NCI-H524 treated with DMSO at 0.1 percent for 48 hours (cell line): ENCODE data around the gene LRRC75B.
"Not testable (repeated sequence)": the region's sequence is repeated elsewhere in the genome, so short reads cannot be mapped to it uniquely, and the experiment has no call there.

Experiments used
- DNase-seq: peaks from one replicate; lab custom pipeline; 2025; lab: John Stamatoyannopoulos, UW

The LRRC75B gene

DNA sequence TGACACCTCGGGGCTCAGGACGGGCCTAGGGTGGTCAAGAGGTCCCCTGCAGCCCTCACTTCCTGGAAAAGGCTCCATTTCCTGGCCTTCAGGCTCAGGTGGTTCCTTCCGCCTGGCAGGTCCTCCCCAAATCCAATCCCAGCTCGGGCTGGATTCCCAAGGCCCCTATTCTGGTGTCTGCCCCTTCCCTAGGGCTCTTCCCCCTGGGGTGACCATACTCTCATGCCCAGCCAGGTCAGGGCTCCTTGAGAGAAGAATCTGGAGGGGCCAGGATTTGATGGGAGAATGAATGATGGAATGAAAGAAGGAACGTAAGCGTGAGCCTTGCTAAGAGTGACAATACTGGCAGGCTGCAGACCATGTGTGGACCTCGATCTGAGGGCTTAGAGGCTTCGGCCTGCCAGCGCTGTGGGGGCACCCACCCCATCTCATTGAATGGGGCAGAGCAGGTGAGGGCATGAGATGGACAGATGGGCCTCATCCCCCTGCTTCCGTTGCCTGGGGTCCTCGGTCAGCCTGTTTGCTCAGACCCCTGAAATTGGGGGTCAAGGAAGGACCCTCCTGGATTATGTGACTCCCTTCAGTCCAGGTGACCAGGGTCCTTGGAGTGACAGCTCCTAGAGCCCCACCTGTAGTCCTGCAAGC, 9.4 kb upstream of the LRRC75B start:
- DNase-seq = not testable (repeated sequence)

DNA sequence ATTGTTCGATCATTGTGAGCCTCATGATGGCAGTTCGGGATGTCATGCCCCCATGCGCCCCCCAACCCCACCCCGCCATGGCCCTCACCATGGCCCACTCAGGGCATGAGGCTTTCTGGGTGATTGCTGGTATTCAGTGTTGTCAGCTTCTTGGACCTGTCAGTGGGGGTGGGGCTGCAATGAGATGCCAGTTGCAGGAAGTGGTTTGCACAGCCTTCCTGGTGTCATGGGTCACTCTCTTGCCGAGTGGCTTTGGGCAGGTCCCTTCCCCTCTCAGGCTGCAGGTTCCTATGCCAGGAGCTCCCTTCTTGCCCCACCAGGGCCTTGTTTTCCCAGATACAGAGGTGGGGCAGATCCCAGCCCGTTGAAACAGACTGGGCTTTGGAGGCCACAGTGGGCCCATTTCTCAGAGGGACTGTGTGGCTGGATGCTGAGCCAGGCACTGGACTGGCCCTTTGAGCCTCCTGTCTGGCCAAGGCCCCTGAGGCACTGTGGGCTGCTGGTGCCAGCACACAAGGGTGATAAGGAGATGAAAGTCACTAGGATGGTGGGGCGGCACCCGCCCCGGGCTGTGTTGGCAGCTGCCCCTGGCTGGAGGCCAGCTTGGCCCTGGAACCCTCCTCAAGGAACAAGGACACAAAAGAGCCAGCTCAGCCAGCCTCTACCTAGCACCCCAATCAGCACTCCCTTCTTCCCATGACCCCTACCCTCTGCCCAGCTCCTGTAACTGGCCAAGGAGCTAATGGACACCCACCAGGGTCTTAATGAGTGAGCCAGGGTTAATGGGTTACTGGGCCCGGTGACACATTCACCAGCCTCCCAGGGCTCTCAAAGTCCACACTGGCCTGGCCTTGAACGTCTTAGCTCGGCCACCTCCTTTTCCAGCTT, 8.6 kb upstream of the LRRC75B start:
- no peak for DNase-seq

DNA sequence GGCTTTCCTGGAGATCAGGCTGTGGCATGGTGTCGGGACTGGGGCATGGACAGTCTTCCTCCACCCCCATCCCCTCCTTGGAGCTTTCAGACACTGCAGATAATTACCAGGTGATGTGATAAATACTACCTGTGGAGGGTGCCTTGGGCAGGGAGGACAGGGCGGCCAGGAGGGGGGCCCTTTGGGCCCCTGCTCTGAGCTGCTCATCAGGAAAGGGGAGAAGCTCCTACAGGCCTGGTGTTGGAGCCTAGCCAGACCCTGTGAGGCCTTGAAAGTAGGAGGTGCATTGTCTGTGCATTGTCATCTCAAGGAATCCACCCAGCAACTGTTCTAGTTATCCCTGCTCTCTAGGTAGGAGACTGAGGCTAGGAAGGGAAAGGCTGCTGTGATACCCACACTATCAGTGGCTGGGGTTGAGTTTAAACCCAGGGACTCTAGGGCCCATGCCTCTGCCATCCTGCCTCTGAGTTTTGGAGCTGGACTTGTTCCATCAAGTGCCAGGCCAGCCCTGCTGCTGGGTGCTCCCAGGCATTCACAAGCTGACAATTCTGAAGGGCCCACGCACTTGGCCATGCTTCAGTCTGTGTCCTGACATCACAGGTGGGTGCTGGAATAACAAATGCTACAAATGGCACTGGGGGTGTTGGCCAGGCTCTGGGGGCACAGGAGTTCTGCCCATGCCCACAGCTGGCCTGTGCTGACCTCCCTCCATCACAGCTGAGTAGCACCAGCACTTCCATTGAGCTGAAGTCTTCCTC, 7.3 kb upstream of the LRRC75B start:
- DNase-seq = not testable (repeated sequence)

DNA sequence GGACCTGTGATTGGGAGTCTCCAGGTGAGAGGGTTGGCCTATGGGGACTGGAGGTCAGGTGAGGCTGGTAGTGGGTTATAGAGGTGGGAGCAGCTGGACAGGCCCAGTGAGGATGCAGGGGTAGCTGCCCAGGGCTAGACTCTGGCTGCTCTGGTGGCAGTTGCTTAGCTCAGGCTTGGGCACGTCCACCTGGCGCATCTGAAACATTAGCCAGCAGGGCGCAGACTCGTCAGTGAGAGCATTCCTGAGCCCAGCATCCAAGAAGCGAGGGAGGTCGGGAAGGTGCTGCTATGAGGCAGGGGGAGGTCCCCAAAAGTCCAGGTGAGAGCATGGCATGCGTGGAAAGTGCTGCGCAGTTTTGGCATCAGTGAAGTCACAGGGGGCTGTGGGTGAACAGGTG, 6.6 kb upstream of the LRRC75B start:
- DNase-seq = no peak

DNA sequence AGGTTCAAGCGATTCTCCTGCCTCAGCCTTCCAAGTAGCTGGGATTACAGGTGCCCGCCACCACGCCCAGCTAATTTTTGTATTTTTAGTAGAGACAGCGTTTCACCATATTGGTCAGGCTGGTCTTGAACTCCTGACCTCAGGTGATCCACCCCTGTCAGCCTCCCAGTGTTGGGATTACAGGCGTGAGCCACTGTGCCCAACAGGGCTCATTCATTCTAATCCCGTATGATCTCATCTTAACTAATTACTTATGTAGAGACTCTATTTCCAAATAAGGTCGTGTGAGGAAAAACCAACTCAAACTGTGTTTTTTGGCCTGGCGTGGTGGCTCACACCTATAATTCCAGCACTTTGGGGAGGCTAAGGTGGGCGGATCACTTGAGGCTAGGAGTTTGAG, 4.2 kb upstream of the LRRC75B start:
- DNase-seq = not testable (repeated sequence)

DNA sequence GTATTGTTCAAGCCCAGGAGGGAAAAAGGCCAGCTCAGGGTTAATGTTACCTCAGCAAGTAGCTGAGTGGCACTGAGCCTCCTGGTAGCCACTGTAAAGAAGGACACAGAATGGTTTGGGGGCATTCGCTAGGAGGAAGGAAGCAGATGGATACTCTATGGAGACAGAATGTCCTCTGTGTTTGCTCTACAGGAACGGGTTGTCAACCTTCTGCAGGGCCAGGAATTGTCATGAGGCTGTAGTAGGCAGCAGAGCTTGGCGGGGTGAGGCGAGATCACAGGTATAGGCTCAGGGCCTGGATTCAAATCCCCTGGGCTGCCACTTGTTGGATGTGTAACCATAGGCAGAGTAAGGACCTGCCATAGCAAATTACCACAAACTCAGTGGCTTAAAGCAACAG, 3.0 kb upstream of the LRRC75B start:
- DNase-seq = no peak

DNA sequence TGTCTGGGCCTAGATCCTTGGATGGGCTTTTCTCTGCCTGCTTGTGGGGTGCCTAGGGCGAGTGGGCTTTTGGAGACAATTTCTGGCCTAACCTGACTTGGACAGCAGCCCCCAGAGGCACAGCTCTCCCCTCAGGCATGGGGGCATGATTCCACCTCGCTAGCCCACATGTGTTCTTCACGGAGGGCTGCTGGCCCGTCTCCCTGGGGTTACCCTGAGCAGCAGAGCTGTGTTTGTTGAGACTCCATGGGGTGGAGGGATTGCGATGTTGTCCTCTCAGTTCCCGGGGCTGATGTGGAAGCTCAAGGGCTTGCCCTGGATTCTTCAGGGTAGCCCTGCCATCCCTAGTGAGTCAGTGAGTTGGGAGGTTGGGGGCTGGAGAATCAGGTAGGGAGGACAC, 2.4 kb upstream of the LRRC75B start:
- DNase-seq = no peak

DNA sequence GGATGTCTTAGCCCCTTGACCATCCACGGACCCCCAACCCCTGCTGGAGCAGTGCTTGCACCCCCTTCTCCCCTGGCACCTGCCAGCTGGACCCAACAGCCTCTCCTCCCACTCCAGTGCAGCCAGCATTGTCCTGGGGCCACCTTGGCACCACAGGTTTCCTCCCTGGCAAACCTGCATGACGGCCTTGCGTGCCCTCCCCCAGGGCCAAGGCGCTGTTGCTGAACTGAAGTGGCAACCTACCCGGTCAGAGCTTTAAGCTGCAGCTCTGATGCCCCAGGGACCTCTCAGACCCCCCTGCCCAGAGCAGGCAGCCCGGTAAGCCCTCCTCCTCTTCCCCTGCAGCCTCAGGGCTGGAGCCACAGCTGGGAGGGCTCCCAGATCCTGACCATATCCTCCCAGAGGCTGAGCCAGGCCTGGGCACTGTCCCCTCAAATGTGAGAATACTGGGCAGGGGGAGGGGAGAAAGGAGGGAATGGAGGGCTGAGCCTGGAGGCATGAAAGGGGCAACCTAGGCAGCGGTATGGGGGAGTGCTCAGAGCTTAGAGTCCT, 1.8 kb upstream of the LRRC75B start:
- no peak for DNase-seq

DNA sequence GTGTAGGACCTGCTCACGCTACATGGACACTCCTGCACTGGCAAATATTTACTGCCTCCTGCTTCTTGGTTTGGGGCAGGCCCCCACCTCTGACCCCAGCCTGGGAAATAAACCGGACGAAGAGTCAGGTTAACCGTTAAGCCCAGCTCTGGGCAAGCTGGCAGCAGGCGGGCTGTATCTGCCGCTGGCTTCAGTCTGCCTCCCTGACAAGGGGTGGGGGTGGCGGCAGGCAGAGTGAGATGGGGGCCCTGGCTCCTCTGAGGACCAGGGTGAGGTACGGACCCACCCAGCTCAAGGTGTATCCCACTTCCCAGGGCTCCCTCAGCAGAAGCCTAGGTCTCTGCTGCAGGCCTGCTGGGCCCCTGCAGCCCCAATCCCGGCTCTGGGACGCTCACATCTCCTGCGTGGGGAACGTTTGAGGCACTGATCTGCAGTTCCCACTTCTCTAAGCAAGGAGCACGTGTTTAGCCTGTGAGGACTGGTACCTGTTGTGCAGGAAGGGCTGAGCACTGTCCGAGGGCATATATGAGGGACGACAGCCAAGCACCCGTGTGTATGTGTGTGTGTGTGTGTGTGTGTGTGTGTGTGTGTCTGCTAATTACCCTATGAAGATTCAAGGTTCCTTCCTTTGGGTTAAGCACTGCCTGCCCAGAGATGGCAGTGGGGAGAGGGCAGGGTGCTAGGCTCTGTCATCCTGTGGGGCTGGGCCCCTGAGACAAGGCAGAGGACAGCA, 1.1 kb upstream of the LRRC75B start:
- no peak for DNase-seq

DNA sequence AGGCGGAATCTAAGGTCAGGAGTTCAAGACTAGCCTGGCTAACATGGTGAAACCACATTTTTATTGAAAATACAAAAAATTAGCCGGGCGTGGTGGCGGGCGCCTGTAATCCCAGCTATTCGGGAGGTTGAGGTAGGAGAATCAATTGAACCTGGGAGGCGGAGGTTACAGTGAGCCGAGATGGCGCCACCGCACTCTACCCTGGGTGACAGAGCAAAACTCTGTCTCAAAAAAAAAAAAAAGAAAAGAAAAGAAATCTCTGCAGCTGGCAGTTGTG, 624 bp upstream of the LRRC75B start:
- DNase-seq = not testable (repeated sequence)

DNA sequence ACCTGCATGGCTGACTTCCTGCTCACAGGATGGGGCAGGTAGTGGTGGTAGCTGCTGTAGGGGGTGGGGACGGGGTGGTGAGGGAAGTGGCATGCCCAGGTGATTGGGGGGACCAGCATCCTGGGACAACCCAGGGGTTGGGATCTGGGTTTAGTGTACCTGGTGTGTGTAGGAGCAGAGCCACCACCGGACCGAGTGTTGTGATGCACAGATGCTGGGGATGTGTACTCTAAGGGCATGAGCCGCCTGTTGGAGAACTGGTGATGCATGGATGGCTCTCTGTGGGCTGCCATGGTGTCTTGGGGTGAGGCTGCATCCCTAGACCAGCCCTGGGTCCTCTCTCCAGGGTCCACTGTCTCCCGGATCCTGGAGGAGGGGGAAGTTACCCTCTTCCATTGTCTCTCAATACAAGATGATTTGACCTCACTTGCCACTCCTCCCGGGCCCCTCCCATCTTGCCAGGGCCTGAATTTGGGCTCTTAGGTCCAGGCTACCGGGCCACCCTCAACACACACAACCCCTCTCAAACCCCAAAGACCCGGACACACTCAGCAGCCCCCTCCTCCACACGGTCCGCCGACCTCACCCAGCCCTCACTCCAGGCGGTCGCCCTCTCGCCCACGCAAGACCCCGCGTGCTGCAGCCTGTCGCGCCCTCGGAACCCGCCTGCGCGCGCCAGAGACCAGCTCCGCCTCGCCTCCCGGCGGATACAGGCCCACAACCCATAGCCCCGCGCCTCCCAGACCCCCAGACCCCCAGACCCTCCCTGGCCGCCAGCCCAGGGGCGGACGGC, 619 bp downstream of the LRRC75B start:
- DNase-seq = no peak

DNA sequence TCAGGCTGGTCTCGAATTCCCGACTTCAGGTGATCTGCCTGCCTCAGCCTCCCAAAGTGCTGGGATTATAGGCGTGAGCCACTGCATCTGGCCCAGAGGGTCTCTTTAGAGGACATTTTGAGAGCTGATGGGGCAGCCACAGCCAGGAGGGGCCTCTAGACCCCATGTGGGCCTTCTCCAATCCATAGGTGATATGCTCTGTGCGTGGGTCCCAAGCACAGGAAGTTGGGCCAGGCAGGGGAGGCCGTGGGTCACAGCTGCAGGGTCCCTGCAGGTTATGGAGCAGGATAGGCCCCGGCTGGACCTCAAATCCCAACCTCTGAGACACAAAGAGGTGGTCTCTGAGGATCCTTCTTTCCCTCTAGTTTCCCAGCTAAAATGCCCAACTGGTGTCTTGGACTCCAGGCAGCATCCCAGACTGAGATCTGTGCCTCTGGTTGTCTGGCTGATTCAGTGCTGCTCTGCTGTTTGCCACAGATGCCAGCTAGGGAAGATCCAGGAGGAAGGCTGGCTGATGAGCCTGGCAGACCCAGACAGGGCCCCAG, 1.5 kb downstream of the LRRC75B start:
- DNase-seq = no peak

DNA sequence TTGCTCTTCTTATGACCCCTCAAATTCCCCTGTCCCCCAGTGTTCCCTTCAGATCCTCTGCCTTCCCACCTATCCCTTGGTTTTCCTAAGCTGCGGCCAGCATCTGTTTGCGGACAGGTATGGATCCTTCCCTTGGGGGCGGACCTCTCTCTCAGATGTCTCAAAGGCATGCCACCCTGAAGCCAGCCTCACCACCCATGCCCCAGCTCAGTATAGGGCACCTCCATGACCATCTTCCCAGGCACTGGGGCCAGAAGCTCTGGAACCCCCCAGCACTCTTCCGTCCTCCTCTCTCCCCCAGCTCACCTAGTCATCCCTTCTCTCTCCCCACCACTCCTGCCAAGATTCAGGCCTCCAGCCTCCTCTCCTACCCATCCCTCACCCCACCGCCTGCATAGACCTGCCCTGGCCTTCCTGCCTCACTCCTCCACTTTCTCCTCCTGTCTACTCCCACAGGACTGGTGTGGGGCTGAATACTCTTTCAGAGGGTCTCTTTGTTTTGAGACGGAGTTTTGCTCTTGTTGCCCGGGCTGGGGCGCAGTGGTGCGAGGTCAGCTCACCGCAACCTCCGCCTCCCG, 2.2 kb downstream of the LRRC75B start:
- no peak for DNase-seq

DNA sequence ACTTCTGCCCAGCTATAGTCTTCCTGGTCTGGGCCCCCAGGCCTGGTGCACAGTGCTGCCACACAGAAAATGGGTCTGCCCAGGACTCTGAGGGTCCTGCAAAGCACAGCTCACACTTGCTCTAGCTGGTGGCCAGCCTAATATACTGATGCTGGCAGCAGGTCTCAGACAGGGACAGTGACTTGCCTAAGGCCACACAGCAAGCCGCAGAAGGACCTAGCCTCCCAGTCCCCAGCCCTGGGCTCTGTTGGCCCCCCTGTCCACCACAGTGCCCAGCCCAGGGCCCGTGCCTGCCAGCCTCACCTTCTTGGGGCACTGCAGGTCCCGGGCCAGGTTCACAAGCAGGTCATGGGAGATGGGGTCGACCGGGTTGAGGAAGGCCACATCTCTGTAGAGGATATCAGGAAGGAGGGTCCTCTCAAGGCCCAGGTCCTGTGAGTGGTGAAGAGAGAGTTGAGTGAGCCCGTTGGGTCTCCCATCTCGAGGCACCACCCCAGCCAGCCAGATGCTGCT, 3.3 kb downstream of the LRRC75B start:
- DNase-seq = no peak

DNA sequence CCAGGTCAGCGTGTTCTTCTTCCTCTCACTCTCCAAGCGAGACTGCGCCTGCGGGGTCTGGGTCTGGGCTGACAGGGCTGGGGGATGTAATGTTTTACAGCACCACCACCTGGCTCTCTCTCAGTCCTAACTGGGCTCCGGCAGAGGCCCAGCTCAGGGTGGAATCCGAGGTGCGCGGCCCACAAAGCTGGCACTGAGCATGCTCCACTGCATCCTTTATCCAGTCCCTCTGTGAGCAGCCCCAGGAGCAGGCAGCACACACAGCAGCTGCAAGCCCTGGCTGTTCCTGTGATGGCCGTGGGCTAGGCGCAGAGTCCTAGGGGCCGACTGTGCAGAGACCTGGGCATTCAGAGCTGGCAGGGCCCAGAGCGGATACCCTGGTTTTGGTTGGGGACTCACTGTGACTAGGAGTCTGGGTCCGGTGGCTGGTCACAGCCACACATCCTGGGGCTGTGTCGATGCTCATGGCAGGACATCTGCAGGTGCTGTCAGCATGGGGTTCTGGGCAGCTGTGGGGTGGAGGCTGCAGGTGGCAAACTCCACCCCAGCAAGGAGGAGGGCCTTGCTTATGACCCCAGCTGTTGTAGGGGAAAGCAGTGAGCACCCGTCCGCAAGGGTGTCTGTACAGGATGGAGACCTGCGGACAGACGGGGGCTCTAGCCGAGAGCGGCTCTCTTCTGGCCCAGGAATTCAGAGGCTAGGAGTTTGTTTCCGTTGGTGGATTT, 4.0 kb downstream of the LRRC75B start:
- DNase-seq = no peak

DNA sequence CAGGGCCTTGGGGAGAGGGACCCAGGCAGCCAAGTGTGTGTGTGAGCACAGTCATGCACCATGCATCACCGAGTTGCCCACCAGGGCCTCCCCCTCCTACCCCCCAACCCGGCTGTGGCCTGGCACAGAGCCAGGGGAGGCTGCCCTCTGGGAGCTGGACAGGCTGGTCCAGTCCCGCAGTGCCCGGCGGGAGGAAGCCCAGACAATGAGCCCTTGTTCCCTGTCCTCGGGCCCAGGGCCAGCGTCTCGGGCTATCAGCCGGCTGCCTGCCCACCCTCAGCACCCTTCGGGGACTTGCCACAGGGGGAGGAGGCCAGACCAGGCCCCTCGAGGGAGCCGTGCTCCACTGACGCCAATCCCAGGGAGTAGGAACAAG, 4.5 kb downstream of the LRRC75B start:
- DNase-seq = no peak

DNA sequence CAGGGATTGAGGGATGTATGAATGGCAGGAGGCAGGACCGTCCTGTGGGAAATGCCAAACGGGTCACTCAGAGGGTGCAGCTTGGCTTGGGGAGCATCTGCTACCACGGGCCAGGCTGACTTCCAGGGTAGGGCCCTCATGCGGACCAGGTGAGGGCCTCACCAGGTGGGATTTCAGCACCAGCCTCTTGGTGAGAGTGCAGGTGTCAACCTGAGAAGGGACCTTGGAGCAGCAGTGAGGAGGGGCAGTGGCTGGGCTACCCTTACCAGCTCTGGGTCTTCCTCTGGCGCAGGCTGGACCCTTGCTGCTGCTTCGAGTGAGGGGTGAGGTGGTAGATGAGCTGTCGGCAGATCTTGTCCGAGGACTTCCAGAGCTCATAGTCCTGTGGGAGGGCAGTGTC, 4.9 kb downstream of the LRRC75B start:
- DNase-seq = no peak

DNA sequence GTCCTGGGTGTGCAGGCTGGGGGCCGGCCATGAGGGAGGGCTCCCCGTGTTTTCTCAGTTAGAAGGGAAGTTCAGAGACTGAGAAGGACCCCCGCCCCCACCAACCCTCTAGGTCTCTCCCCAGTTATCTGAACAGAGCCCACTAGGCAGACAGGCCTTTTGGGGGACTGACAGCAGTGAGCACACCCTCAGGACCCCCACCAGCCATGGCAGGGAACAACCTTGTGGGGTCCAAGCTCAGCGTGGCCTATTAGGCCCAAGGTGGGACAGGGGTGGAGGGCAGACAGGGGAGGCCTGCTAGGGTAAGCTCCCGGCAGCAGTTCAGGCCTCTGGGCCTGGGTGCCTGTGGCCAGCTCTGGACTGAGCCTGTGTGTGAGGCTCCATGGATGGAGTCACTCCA, 5.6 kb downstream of the LRRC75B start:
- DNase-seq = no peak

DNA sequence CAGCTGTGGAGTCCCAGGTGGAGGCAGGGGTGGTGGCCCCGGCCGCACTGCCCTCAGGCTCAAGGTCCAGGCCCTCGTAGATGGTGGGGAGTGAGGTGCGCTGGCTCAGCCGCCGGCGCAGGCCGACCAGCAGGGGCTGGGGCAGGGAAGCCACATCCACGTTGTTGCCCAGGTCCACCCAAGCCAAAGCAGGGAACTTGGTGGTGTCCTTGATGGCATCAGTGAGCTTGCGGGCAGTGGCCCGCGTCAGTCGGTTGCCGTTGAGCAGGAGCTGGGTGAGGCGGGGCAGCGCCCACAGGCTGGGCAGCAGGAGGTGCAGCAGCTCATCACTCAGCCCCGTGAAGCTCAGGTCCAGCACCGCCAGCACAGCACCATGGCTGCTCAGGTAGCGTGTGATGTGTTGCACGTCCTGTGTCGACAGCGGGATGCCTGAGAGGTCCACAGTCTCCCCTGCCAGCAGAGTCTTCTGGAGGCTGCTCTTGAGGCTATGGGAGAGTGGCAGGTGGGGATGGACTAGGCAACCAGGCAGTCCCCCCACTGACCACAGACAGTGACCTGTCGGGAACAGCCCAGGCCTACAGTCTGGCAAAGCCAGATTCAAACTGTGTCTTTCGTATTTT, 6.8 kb downstream of the LRRC75B start:
- no peak for DNase-seq
